Measurements from ENCODE around the gene PIGL.

The PIGL gene

DNA sequence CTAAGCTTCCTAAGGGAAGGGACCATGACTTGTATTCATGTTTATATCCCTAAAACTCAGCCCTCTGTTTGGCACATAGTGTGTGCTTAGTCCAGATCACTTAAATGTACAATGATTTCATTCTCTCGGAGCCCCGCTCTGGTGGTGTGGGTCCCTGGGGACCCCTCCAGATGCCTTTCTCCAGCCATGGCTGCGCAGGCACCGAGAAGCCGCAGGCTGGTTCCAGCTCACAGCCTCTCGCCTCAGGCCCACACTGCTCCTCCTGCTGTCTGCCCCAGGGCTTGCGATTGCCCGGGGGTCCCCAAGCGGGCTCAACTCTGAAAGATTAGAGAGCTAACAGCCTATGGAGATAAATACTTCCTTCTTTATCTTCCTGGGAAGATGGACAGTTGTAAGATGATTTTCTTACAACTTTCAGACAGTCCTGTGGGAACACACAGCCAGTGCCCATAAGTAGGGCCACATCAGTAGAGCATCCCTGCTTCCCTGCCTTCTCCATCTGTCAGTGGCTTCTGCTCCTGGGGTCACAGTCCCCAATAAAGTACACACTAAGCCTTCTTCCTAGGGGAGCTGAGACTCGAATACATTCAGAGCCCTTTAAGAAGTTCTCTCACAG is 70.0 kb downstream of the PIGL start:
- DNase-seq (ENCODE audit: extremely low spot score), result peak; percentile 69
- TF ChIP-seq, protein P1, sequence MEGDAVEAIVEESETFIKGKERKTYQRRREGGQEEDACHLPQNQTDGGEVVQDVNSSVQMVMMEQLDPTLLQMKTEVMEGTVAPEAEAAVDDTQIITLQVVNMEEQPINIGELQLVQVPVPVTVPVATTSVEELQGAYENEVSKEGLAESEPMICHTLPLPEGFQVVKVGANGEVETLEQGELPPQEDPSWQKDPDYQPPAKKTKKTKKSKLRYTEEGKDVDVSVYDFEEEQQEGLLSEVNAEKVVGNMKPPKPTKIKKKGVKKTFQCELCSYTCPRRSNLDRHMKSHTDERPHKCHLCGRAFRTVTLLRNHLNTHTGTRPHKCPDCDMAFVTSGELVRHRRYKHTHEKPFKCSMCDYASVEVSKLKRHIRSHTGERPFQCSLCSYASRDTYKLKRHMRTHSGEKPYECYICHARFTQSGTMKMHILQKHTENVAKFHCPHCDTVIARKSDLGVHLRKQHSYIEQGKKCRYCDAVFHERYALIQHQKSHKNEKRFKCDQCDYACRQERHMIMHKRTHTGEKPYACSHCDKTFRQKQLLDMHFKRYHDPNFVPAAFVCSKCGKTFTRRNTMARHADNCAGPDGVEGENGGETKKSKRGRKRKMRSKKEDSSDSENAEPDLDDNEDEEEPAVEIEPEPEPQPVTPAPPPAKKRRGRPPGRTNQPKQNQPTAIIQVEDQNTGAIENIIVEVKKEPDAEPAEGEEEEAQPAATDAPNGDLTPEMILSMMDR (IDR thresholded peaks at IDR 0.05; ENCODE audit: control extremely low read depth, extremely low read depth, low read depth, missing control alignments), result peak; percentile 56
- POLR2A ChIA-PET, result interaction anchor here (0.9 to 1.0 kb wide), 2 partner anchors 19 to 152 kb away, joined by 3 read pairs; no protein-coding TSS in a partner anchor
- CTCF ChIA-PET, result interaction anchor here (1.0 to 7.7 kb wide), 8 partner anchors 9 to 85 kb away, joined by 3 to 66 read pairs (median 7); partner anchors contain the start of gene PIGL

DNA sequence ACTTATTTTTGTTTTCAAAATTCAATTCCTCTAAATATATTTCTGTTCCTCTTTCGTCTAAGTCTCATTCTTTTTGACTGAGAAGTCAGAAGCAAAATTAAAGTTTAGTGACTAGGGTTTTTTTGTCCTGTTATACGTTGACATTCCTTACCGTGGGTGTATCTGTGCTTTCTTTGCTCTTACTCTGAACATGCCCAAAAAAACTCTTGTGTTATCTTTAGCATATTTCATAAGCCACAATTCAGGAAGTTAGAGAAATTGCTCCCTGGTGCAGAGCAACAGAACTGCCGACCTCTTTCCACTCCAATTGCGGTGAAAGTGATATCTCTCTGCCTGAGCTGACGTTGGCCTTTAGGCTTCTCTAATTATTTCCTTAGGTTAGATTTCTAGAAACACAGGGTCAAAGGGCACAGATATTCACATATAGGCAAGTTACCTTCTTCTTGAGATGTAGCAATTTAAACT is 70.6 kb downstream of the PIGL start:
- TF ChIP-seq, protein P1 (IDR thresholded peaks at IDR 0.05; ENCODE audit: control extremely low read depth, extremely low read depth, low read depth, missing control alignments), result no peak
- DNase-seq (ENCODE audit: extremely low spot score), result peak; percentile 53
- CTCF ChIA-PET, result interaction anchor here (1.7 to 7.7 kb wide), 5 partner anchors 14 to 71 kb away, joined by 3 to 66 read pairs (median 11); partner anchors contain the start of gene PIGL
- POLR2A ChIA-PET, result no interaction called here

DNA sequence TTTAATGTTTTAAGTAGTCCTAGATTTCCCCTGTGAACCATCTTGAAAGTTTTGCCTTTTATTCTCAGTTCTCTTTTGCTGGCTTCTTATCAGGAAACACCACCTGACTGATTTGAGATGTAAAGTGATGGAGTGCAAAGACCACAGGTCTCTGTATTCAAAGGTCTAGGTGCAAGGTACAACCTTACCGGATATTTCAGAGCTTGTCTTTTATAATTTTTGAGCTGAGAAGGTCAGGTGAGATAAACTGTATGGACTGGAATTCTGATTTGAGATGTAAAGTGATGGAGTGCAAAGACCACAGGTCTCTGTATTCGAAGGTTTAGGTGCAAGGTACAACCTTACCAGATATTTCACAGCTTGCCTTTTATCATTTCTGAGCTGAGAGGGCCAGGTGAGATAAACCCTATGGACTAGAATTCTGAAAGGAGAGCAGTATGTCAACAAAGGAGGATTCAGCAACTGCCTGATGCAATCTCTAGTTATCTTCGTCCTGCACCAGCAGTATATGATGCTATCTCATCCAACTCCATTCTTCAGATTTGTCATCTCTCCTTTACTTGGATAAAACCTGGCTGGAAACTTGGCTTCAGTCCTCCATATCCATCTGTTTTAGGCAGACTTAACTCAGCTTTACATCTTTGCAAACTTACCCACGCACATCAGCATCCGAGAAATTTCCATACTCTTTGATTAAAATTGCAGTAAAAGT is 72.0 kb downstream of the PIGL start:
- ChIA-PET CTCF (interaction anchor here (0.8 to 7.7 kb wide), 8 partner anchors 9 to 126 kb away, joined by 3 to 66 read pairs (median 4); partner anchors contain the start of genes CENPV and TRPV2), POLR2A (no interaction called here)
- TF ChIP-seq, protein P1 (IDR thresholded peaks at IDR 0.05; ENCODE audit: control extremely low read depth, extremely low read depth, low read depth, missing control alignments), result no peak
- DNase-seq (ENCODE audit: extremely low spot score), result no peak

DNA sequence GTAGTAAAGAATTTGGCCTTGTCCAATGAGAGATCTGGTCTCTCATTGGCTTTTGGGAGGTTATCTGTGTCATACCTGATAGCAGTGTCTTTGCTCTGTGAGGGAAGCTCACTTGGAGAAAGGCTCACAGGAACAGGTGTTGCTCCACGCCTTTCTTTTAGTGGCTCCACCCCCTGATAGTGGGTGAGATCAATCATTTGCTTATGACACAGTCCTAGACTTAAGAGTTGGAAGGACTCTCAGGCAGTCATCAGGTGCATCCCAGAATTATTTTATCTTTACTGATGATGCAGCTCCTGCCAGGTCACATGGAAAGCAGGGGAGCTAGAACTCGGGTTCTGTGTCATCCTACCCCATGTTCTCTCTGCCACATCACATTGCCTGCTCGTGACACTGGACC is 76.9 kb downstream of the PIGL start:
- ChIA-PET CTCF (interaction anchor here (1.0 to 1.7 kb wide), 4 partner anchors 10 to 228 kb away, joined by 3 to 5 read pairs (median 4); partner anchors contain the start of gene CENPV), POLR2A (no interaction called here)
- peak; percentile 9 for DNase-seq (ENCODE audit: extremely low spot score)

DNA sequence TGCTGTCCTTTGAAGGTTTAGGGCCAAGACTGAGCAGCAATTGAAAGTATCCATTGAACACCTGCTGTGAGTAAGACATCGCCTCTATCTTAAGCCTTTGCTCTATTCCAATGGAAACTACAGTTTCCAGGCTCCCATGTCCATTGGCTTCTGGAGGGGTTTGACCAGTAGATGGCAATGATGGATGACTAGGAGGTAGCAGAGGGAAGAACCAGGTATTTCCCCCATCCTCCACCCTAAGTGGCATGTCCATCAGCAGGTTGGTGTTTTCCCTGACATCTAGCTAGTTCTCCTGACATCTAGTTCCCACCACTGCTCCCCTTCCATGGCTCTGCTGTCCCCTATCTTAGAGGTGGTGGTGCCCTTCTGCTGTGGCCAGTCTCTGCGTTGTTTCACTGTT is 77.5 kb downstream of the PIGL start:
- peak; percentile 22 for DNase-seq (ENCODE audit: extremely low spot score)
- CTCF ChIA-PET, result interaction anchor here (1.0 to 2.5 kb wide), 7 partner anchors 9 to 227 kb away, joined by 3 to 15 read pairs (median 5); partner anchors contain the start of gene CENPV
- TF ChIP-seq, protein P1 (IDR thresholded peaks at IDR 0.05; ENCODE audit: control extremely low read depth, extremely low read depth, low read depth, missing control alignments), result no peak
- POLR2A ChIA-PET, result no interaction called here

More for the DNA sequence above, 76.9 kb downstream of the PIGL start:
- TF ChIP-seq, protein P1 (IDR thresholded peaks at IDR 0.05; ENCODE audit: control extremely low read depth, extremely low read depth, low read depth, missing control alignments), result no peak

DNA sequence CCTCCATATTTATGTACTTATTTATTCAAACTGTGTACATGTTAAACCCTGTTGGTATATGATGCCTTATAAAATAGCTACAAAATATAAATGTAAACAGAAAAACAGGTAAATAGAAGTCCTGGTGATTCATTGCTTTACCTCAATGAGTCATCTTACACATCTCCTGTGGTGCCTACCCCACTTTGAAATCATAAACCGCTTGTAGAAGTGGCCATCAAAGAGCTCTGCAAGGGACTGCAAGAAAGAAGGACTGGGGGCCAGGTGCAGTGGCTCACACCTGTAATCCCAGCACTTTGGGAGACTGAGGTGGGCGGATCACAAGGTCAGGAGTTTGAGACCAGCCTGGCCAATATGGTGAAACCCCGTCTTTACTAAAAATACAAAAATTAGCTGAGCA is 79.1 kb downstream of the PIGL start:
- peak; percentile 13 for DNase-seq (ENCODE audit: extremely low spot score)
- ChIA-PET CTCF (interaction anchor here (0.7 to 2.5 kb wide), 6 partner anchors 9 to 68 kb away, joined by 3 to 15 read pairs (median 4); no protein-coding TSS in a partner anchor), POLR2A (interaction anchor here (0.6 kb wide), 1 partner anchor 85 kb away, joined by 5 read pairs; the partner anchor contains the start of gene UBB)
